SJSA1 (cell line): Measurements from ENCODE around the gene CACNA1E. TPM values are rescaled to one million over a fixed set of nuclear protein-coding genes. Genes with fewer than 3 reads are reported as not detected.

Experiments
- DNase-seq, 2 experiments: peaks; one replicate each; pipeline ENCODE4 v3.0.0-alpha.2; 2015 to 2020; ENCODE audit warnings: low spot score in 2 of 2, low read depth in 1 of 2
- H3K27ac ChIP-seq: fragments of 250-450 bp; sonication (Bioruptor Pico); 2 replicates; pipeline ENCODE4 v1.5.1; 2020; ENCODE audit warnings: mild to moderate bottlenecking, moderate library complexity
- H3K27me3 ChIP-seq: fragments of 250-450 bp; sonication (Bioruptor Pico); replicated peaks from 2 replicates; pipeline ENCODE4 v1.5.1; 2020; ENCODE audit warnings: mild to moderate bottlenecking, moderate library complexity
- H3K36me3 ChIP-seq: fragments of 250-450 bp; sonication (Bioruptor Pico); 2 replicates; pipeline ENCODE4 v1.5.1; 2020; ENCODE audit warnings: mild to moderate bottlenecking
- H3K4me1 ChIP-seq: fragments of 250-450 bp; sonication (Bioruptor Pico); replicated peaks from 2 replicates; pipeline ENCODE4 v1.6.1; 2021; ENCODE audit warnings: mild to moderate bottlenecking
- H3K4me3 ChIP-seq: fragments of 250-450 bp; sonication (Bioruptor Pico); 2 replicates; pipeline ENCODE4 v1.5.1; 2020; ENCODE audit warnings: mild to moderate bottlenecking
- H3K9me3 ChIP-seq: fragments of 250-450 bp; sonication (Bioruptor Pico); replicated peaks from 2 replicates; pipeline ENCODE4 v1.5.1; 2020; ENCODE audit warnings: mild to moderate bottlenecking
- total RNA-seq: library from RNA; depleted of rRNA; stranded (reverse); fragments of >200 nt; shearing (Covaris generic); gene quantifications from 2 replicates; pipeline ENCODE4 v1.2.3, GENCODE V29; 2014

The CACNA1E gene
- total RNA-seq, 1 experiment from 2014 or later: not detected

- DNase-seq: no peak
- H3K27me3 ChIP-seq: no peaks in the 10 kb centered on the region
Measured at GRCh38 chr1:181459067-181459466, 24.2 kb upstream of the CACNA1E start.

GRCh38 chr1:181469829-181470228 lies 13.5 kb upstream of the CACNA1E start:
- Histone ChIP-seq H3K36me3 (no peaks in the 10 kb centered on the region), H3K27me3 (peaks cover 12% of the 10 kb centered on the region), H3K4me3 (no peak overlapping the region), H3K9me3 (no peaks in the 10 kb centered on the region), H3K27ac (no peak overlapping the region), H3K4me1 (no peaks in the 10 kb centered on the region; the same call in 1 of the 2 replicates)
- peak in 1 of 2 experiments; percentile 33 for DNase-seq

More at GRCh38 chr1:181459067-181459466, 24.2 kb upstream of the CACNA1E start:
- Histone ChIP-seq H3K36me3 (no peaks in the 10 kb centered on the region), H3K27ac (no peak overlapping the region), H3K9me3 (no peaks in the 10 kb centered on the region), H3K4me1 (no peaks in the 10 kb centered on the region), H3K4me3 (no peak overlapping the region)

GRCh38 chr1:181475580-181475979 lies 7.7 kb upstream of the CACNA1E start:
- H3K9me3 ChIP-seq: no peaks in the 10 kb centered on the region
- DNase-seq: no peak
- H3K27ac ChIP-seq: no peak overlapping the region
- peaks cover 12% of the 10 kb centered on the region for H3K27me3 ChIP-seq
- no peaks in the 10 kb centered on the region for H3K36me3 ChIP-seq
- no peaks in the 10 kb centered on the region; the same call in 1 of the 2 replicates for H3K4me1 ChIP-seq
- H3K4me3 ChIP-seq: no peak overlapping the region

GRCh38 chr1:181476581-181476980 lies 6.7 kb upstream of the CACNA1E start:
- Histone ChIP-seq H3K36me3 (no peaks in the 10 kb centered on the region), H3K9me3 (no peaks in the 10 kb centered on the region), H3K4me1 (no peaks in the 10 kb centered on the region; the same call in 1 of the 2 replicates), H3K4me3 (no peak overlapping the region), H3K27me3 (peaks cover 20% of the 10 kb centered on the region), H3K27ac (no peak overlapping the region)
- DNase-seq: no peak

GRCh38 chr1:181478306-181478705 lies 5.0 kb upstream of the CACNA1E start:
- no peaks in the 10 kb centered on the region for H3K36me3 ChIP-seq
- H3K27ac ChIP-seq: no peak overlapping the region
- DNase-seq: no peak
- H3K4me3 ChIP-seq: no peak overlapping the region
- no peaks in the 10 kb centered on the region; the same call in 1 of the 2 replicates for H3K4me1 ChIP-seq
- no peaks in the 10 kb centered on the region for H3K9me3 ChIP-seq
- peaks cover 34% of the 10 kb centered on the region for H3K27me3 ChIP-seq

- no peak overlapping the region for H3K27ac ChIP-seq
Measured at GRCh38 chr1:181479137-181479745, 4.1 kb upstream of the CACNA1E start.

GRCh38 chr1:181482001-181482430 lies 1.3 kb upstream of the CACNA1E start:
- Histone ChIP-seq H3K4me1 (no peaks in the 10 kb centered on the region), H3K4me3 (no peak overlapping the region), H3K27ac (no peak overlapping the region), H3K36me3 (no peaks in the 10 kb centered on the region), H3K27me3 (peaks cover 47% of the 10 kb centered on the region), H3K9me3 (no peaks in the 10 kb centered on the region)
- DNase-seq: no peak

More at GRCh38 chr1:181479137-181479745, 4.1 kb upstream of the CACNA1E start:
- Histone ChIP-seq H3K4me3 (no peak overlapping the region), H3K9me3 (no peaks in the 10 kb centered on the region), H3K27me3 (peaks cover 34% of the 10 kb centered on the region), H3K4me1 (no peaks in the 10 kb centered on the region; the same call in 1 of the 2 replicates), H3K36me3 (no peaks in the 10 kb centered on the region)
- peak in 1 of 2 experiments; percentile 23 for DNase-seq

- Histone ChIP-seq H3K27me3 (peaks cover 47% of the 10 kb centered on the region), H3K27ac (no peak overlapping the region), H3K4me3 (no peak overlapping the region), H3K4me1 (no peaks in the 10 kb centered on the region), H3K36me3 (no peaks in the 10 kb centered on the region), H3K9me3 (no peaks in the 10 kb centered on the region)
- no peak for DNase-seq
Measured at GRCh38 chr1:181482521-181483284, 614 bp upstream of the CACNA1E start.

- no peak for DNase-seq
- no peaks in the 10 kb centered on the region for H3K36me3 ChIP-seq
- H3K27ac ChIP-seq: no peak overlapping the region
- peaks cover 47% of the 10 kb centered on the region for H3K27me3 ChIP-seq
- H3K4me1 ChIP-seq: no peaks in the 10 kb centered on the region
- no peaks in the 10 kb centered on the region for H3K9me3 ChIP-seq
- H3K4me3 ChIP-seq: no peak overlapping the region
Measured at GRCh38 chr1:181484821-181485220, 1.5 kb downstream of the CACNA1E start.

GRCh38 chr1:181485287-181486097 lies 2.2 kb downstream of the CACNA1E start:
- Histone ChIP-seq H3K27me3 (peaks cover 47% of the 10 kb centered on the region), H3K36me3 (no peaks in the 10 kb centered on the region), H3K4me1 (no peaks in the 10 kb centered on the region), H3K9me3 (no peaks in the 10 kb centered on the region), H3K4me3 (no peak overlapping the region), H3K27ac (no peak overlapping the region)
- no peak for DNase-seq

- Histone ChIP-seq H3K27me3 (peaks cover 42% of the 10 kb centered on the region), H3K4me3 (no peak overlapping the region), H3K27ac (no peak overlapping the region), H3K4me1 (no peaks in the 10 kb centered on the region), H3K9me3 (no peaks in the 10 kb centered on the region), H3K36me3 (no peaks in the 10 kb centered on the region)
- DNase-seq: no peak
Measured at GRCh38 chr1:181486098-181486420, 2.7 kb downstream of the CACNA1E start.

- peaks cover 17% of the 10 kb centered on the region for H3K27me3 ChIP-seq
- H3K27ac ChIP-seq: no peak overlapping the region
- H3K36me3 ChIP-seq: no peaks in the 10 kb centered on the region
- DNase-seq: no peak
- no peaks in the 10 kb centered on the region for H3K9me3 ChIP-seq
- H3K4me3 ChIP-seq: no peak overlapping the region
- no peaks in the 10 kb centered on the region for H3K4me1 ChIP-seq
Measured at GRCh38 chr1:181488866-181489265, 5.5 kb downstream of the CACNA1E start.

GRCh38 chr1:181490276-181490675 lies 7.0 kb downstream of the CACNA1E start:
- DNase-seq: no peak
- H3K4me3 ChIP-seq: no peak overlapping the region
- H3K36me3 ChIP-seq: no peaks in the 10 kb centered on the region
- H3K4me1 ChIP-seq: no peaks in the 10 kb centered on the region
- peaks cover 15% of the 10 kb centered on the region for H3K27me3 ChIP-seq
- no peaks in the 10 kb centered on the region for H3K9me3 ChIP-seq
- no peak overlapping the region for H3K27ac ChIP-seq
